IMR-90 (cell line): ENCODE measurements around the gene DNM2. TPM values are rescaled to one million over a fixed set of nuclear protein-coding genes. Genes with fewer than 3 reads are reported as not detected.
"Not testable (repeated sequence)": the region's sequence is repeated elsewhere in the genome, so short reads cannot be mapped to it uniquely, and the experiment has no call there.

Experiments used
- ATAC-seq: fragments of 200-7000 bp; cut with Tn5 transposase; 2 replicates; pipeline ENCODE4 v1.9.1; 2020; ENCODE audit warnings: low read depth, mild to moderate bottlenecking, moderate library complexity
- BruUV-seq: library from RNA; stranded (reverse); fragments of 400-500 nt; replicated peaks from 2 replicates; lab custom pipeline; 2021; lab: Mats Ljungman, UMichigan
- CTCF ChIA-PET: fragments of 300-600 bp; formaldehyde crosslinking; extraction: SDS; loops from one replicate; lab custom pipeline; 2021; ENCODE audit warnings: antibody characterized with exemption; lab: Yijun Ruan, JAX
- POLR2A ChIA-PET: fragments of 300-600 bp; sonication (Branson Sonifier 250); formaldehyde crosslinking; loops from one replicate; lab custom pipeline; 2022; ENCODE audit warnings: antibody characterized with exemption; ENCODE audit not compliant: unreplicated experiment; lab: Charles Lee
- DNase-seq: peaks from one replicate; pipeline ENCODE4 v3.0.0; 2013
- H2AFZ ChIP-seq: replicated peaks from 2 replicates; pipeline ENCODE3; 2013; ENCODE audit warnings: low read length, mild to moderate bottlenecking; ENCODE audit not compliant: poor library complexity
- H2AK5ac ChIP-seq: 2 replicates; pipeline ENCODE4 v1.6.1; 2013; ENCODE audit warnings: low read depth, low read length, inconsistent platforms
- H2AK9ac ChIP-seq: replicated peaks from 2 replicates; pipeline ENCODE3; 2013; ENCODE audit warnings: mild to moderate bottlenecking, low read depth, low read length, moderate library complexity; ENCODE audit not compliant: poor library complexity
- H2BK120ac ChIP-seq: 2 replicates; pipeline ENCODE4 v1.6.1; 2013; ENCODE audit warnings: low read depth, low read length, inconsistent platforms
- H2BK15ac ChIP-seq: 3 replicates; pipeline ENCODE4 v1.6.1; 2013; ENCODE audit warnings: low read depth, low read length, inconsistent platforms
- H2BK20ac ChIP-seq: 2 replicates; pipeline ENCODE4 v1.6.1; 2013; ENCODE audit warnings: low read depth, mild to moderate bottlenecking, inconsistent platforms, low read length, moderate library complexity
- H2BK5ac ChIP-seq: 2 replicates; pipeline ENCODE4 v1.6.1; 2013; ENCODE audit warnings: mild to moderate bottlenecking, low read depth, low read length, inconsistent platforms; ENCODE audit not compliant: poor library complexity, severe bottlenecking
- H3K14ac ChIP-seq: replicated peaks from 2 replicates; pipeline ENCODE4 v1.6.1; 2013; ENCODE audit warnings: low read depth, low read length, inconsistent platforms
- H3K18ac ChIP-seq: 2 replicates; pipeline ENCODE4 v1.6.1; 2013; ENCODE audit warnings: low read depth, low read length, control low read depth
- H3K23ac ChIP-seq: 2 replicates; pipeline ENCODE4 v1.6.1; 2013; ENCODE audit warnings: low read depth, low read length, inconsistent platforms
- H3K27ac ChIP-seq: 2 replicates; pipeline ENCODE4 v1.5.1; 2013; ENCODE audit warnings: mild to moderate bottlenecking, control low read depth, low read length; ENCODE audit not compliant: insufficient read depth
- H3K27me3 ChIP-seq: 2 replicates; pipeline ENCODE4 v1.6.1; 2013; ENCODE audit warnings: low read length; ENCODE audit not compliant: control insufficient read depth, insufficient read depth
- H3K36me3 ChIP-seq: 2 replicates; pipeline ENCODE4 v1.6.1; 2013; ENCODE audit warnings: low read length, mixed read lengths; ENCODE audit not compliant: control insufficient read depth, insufficient read depth
- H3K4ac ChIP-seq: 2 replicates; pipeline ENCODE4 v1.6.1; 2013; ENCODE audit warnings: low read depth, low read length, inconsistent platforms
- H3K4me1 ChIP-seq: 2 replicates; pipeline ENCODE4 v1.6.1; 2013; ENCODE audit warnings: low read length, mixed read lengths; ENCODE audit not compliant: control insufficient read depth, insufficient read depth
- H3K4me2 ChIP-seq: 2 replicates; pipeline ENCODE4 v1.6.1; 2013; ENCODE audit warnings: low read depth, mild to moderate bottlenecking, control low read depth, low read length, moderate library complexity
- H3K4me3 ChIP-seq: 2 replicates; pipeline ENCODE4 v1.5.1; 2013; ENCODE audit warnings: low read depth, mild to moderate bottlenecking, control low read depth, low read length, moderate library complexity; ENCODE audit not compliant: insufficient read depth
- H3K56ac ChIP-seq: 2 replicates; pipeline ENCODE4 v1.6.1; 2013; ENCODE audit warnings: low read length, inconsistent platforms; ENCODE audit not compliant: insufficient read depth; ENCODE audit errors: extremely low read depth
- H3K79me1 ChIP-seq, 2 experiments: 2 replicates each; pipeline ENCODE4 v1.6.1; 2013; ENCODE audit warnings: low read length in 2 of 2, inconsistent platforms in 1 of 2, low read depth in 1 of 2
- H3K9ac ChIP-seq: 2 replicates; pipeline ENCODE4 v1.6.1; 2013; ENCODE audit warnings: low read depth, low read length, control low read depth
- H3K9me1 ChIP-seq: 2 replicates; pipeline ENCODE4 v1.6.1; 2013; ENCODE audit warnings: low read length, inconsistent platforms; ENCODE audit not compliant: insufficient read depth
- H3K9me3 ChIP-seq: 2 replicates; pipeline ENCODE4 v1.6.1; 2013; ENCODE audit warnings: low read length; ENCODE audit not compliant: control insufficient read depth, insufficient read depth
- H4K20me1 ChIP-seq: 2 replicates; pipeline ENCODE4 v1.6.1; 2013; ENCODE audit warnings: low read length, inconsistent platforms; ENCODE audit not compliant: insufficient read depth
- H4K5ac ChIP-seq: 2 replicates; pipeline ENCODE4 v1.6.1; 2013; ENCODE audit warnings: mild to moderate bottlenecking, low read depth, low read length, control low read depth
- H4K8ac ChIP-seq, 2 experiments: 2 replicates each; pipeline ENCODE4 v1.6.1; 2013; ENCODE audit warnings: low read depth in 2 of 2, low read length in 2 of 2, control low read depth in 1 of 2, inconsistent platforms in 1 of 2
- H4K91ac ChIP-seq: 2 replicates; pipeline ENCODE4 v1.6.1; 2013; ENCODE audit warnings: low read depth, low read length, inconsistent platforms; ENCODE audit not compliant: insufficient read depth
- CTCF ChIP-seq: conservative IDR thresholded peaks from 2 replicates; pipeline ENCODE4 v1.5.1; 2012; ENCODE audit warnings: mild to moderate bottlenecking, low read depth, low read length, improper control_type of control experiment
- MAFK ChIP-seq: IDR thresholded peaks from 2 replicates; pipeline ENCODE4 v1.6.1; 2012; ENCODE audit warnings: low read depth, low read length, improper control_type of control experiment
- RAD21 ChIP-seq: IDR thresholded peaks from 2 replicates; pipeline ENCODE4 v1.6.1; 2012; ENCODE audit warnings: low read length, improper control_type of control experiment
- RFX5 ChIP-seq: IDR thresholded peaks from 2 replicates; pipeline ENCODE4 v1.8.0; 2012; ENCODE audit warnings: low read depth, mild to moderate bottlenecking, low read length, moderate library complexity
- WGBS, 2 experiments: methylation state at CpG; one replicate each; pipeline versions ENCODE4 v1.1.5 to v1.1.7; 2013; ENCODE audit warnings: missing lambda C conversion rate in 2 of 2; ENCODE audit not compliant: insufficient read length in 1 of 2; ENCODE audit errors: extremely low coverage in 2 of 2; 5-methylcytosine and 5-hydroxymethylcytosine counted together
- dilution Hi-C: fragments of 300-500 bp; cut with HindIII; formaldehyde crosslinking; loops from one replicate; pipeline ENCODE4 v1.14.3; 2018; ENCODE audit warnings: low sequenced_read_pairs; ENCODE audit not compliant: unreplicated experiment
- in situ Hi-C: fragments of 300-500 bp; cut with MboI; formaldehyde crosslinking; loops from 3 replicates; pipeline ENCODE4 v1.14.3; 2019; ENCODE audit warnings: low sequenced_read_pairs, inconsistent platforms, mixed read lengths
- intact Hi-C: fragments of 100-400 bp; cut with micrococcal nuclease; formaldehyde crosslinking; loops from 2 replicates; pipeline ENCODE4 v1.10.0; 2022
- polyA plus RNA-seq, 3 experiments: library from polyadenylated mRNA; depleted of rRNA; stranded (reverse); fragments of >200 nt; gene quantifications; 2 replicates each; pipeline ENCODE4 v1.2.3, GENCODE V29; 2012; ENCODE audit warnings: low replicate concordance in 1 of 3
- total RNA-seq: library from RNA; depleted of rRNA; stranded (reverse); fragments of >200 nt; gene quantifications from 2 replicates; pipeline ENCODE4 v1.2.3, GENCODE V29; 2012

DNM2 gene
- total and polyA plus RNA-seq, 2 of the 4 experiments (the other 2 are of a cell fraction), result 55.6 to 74.2 TPM

- no peak overlapping the region for H3K4me2 ChIP-seq
- H3K9me1 ChIP-seq, result no peaks in the 10 kb centered on the region
- no peak overlapping the region for H3K18ac ChIP-seq
- H2BK120ac ChIP-seq, result no peak overlapping the region
- no TSS peak for BruUV-seq
- no peaks in the 10 kb centered on the region for H4K20me1 ChIP-seq
- ATAC-seq (no peak), DNase-seq (no peak)
- no peak overlapping the region for H2BK20ac ChIP-seq
- TF ChIP-seq CTCF (peak; percentile 39), RAD21 (peak; percentile 15; the same call in 1 of the 2 replicates), RFX5 (no peak), MAFK (no peak)
- peak overlapping the region; percentile 21 for H2AFZ ChIP-seq
- intact Hi-C loops (no loop called here), dilution Hi-C loops (no loop called here), in situ Hi-C loops (no loop called here)
- H2AK5ac ChIP-seq, result no peak overlapping the region
- H3K9me3 ChIP-seq, result no peaks in the 10 kb centered on the region
- no peak overlapping the region for H3K4me3 ChIP-seq
- H3K27me3 ChIP-seq, result no peaks in the 10 kb centered on the region
- H3K4me1 ChIP-seq, result no peaks in the 10 kb centered on the region
- no peak overlapping the region for H4K8ac ChIP-seq
- H2BK5ac ChIP-seq, result no peak overlapping the region
- no peaks in the 10 kb centered on the region for H3K36me3 ChIP-seq
- POLR2A ChIA-PET, result no interaction called here
- no peak overlapping the region for H4K5ac ChIP-seq
- H3K14ac ChIP-seq, result no peak overlapping the region
- H3K23ac ChIP-seq, result no peak overlapping the region
- CTCF ChIA-PET, result interaction anchor here (2.3 kb wide), 1 partner anchor 8 kb away, joined by 10 read pairs; no protein-coding TSS in a partner anchor
- no peak overlapping the region for H3K56ac ChIP-seq
- peak overlapping the region; percentile 65 for H2AK9ac ChIP-seq
- no peak overlapping the region for H4K91ac ChIP-seq
- H3K27ac ChIP-seq, result no peak overlapping the region
- H3K79me1 ChIP-seq, result no peaks in the 10 kb centered on the region
- no CpG with 5 or more reads among the region's 5 CpGs for WGBS, 2 experiments
- H2BK15ac ChIP-seq, result no peak overlapping the region
- H3K9ac ChIP-seq, result no peak overlapping the region
- no peak overlapping the region for H3K4ac ChIP-seq
Observed at GRCh38 chr19:10855879-10856522, 138.1 kb downstream of the DNM2 start.

- H2BK20ac ChIP-seq, H3K9me1 ChIP-seq, H4K8ac ChIP-seq, H3K56ac ChIP-seq, intact Hi-C loops, in situ Hi-C loops, ATAC-seq, H4K91ac ChIP-seq, H3K4ac ChIP-seq, H2BK5ac ChIP-seq, BruUV-seq, H2BK15ac ChIP-seq, H4K5ac ChIP-seq, H3K4me3 ChIP-seq, H2BK120ac ChIP-seq, dilution Hi-C loops, DNase-seq, H3K9ac ChIP-seq, H3K4me1 ChIP-seq, H3K23ac ChIP-seq, H3K27me3 ChIP-seq, H3K79me1 ChIP-seq, H3K4me2 ChIP-seq, H3K18ac ChIP-seq, H4K20me1 ChIP-seq, CTCF ChIA-PET, H3K14ac ChIP-seq, H3K27ac ChIP-seq, POLR2A ChIA-PET, H2AFZ ChIP-seq, H2AK5ac ChIP-seq, H3K36me3 ChIP-seq, H3K9me3 ChIP-seq, H2AK9ac ChIP-seq: not testable (repeated sequence)
- no CpG with 5 or more reads among the region's 1 CpG for WGBS, 2 experiments
Observed at GRCh38 chr19:10856899-10857298, 139.0 kb downstream of the DNM2 start.
